K562 (cell line): ENCODE measurements around the gene VPS13D. TPM values are rescaled to one million over a fixed set of nuclear protein-coding genes. Genes with fewer than 3 reads are reported as not detected.

Experiments used
- CBX2 ChIP-seq: fragments of 200-600 bp; sonication (generic); IDR thresholded peaks from one replicate; pipeline ENCODE4 v1.6.1; 2012; ENCODE audit warnings: mild to moderate bottlenecking, low read length, inconsistent platforms; ENCODE audit not compliant: insufficient read depth, poor library complexity, severe bottlenecking
- CHD2 ChIP-seq: IDR thresholded peaks from 2 replicates; pipeline ENCODE4 v1.6.1; 2011; ENCODE audit warnings: low read depth, low read length
- EGR1 ChIP-seq: fragments of 450-650 bp; conservative IDR thresholded peaks from 2 replicates; pipeline ENCODE4 v1.6.1; 2017; ENCODE audit warnings: mild to moderate bottlenecking
- ETS1 ChIP-seq: conservative IDR thresholded peaks from 2 replicates; pipeline ENCODE4 v1.6.1; 2011; ENCODE audit warnings: low read depth, mild to moderate bottlenecking, low read length; ENCODE audit not compliant: control insufficient read depth
- FOXM1 ChIP-seq, 2 experiments: fragments of 450-650 bp in 1 of 2; sonication (generic) in 1 of 2; formaldehyde crosslinking in 1 of 2; IDR thresholded peaks; 2 replicates each; pipeline versions ENCODE4 v1.6.1 to v1.9.0; 2017 to 2022; ENCODE audit warnings: low read depth in 2 of 2, mild to moderate bottlenecking in 2 of 2, missing genetic modification reagents in 1 of 2, moderate library complexity in 1 of 2
- GATAD2A ChIP-seq: fragments of 450-650 bp; IDR thresholded peaks from 2 replicates; pipeline ENCODE4 v1.6.1; 2017
- HBP1 ChIP-seq: fragments of 450-650 bp; formaldehyde crosslinking; IDR thresholded peaks from 2 replicates; pipeline ENCODE4 v1.4.0; 2022; ENCODE audit warnings: missing genetic modification characterization
- HINFP ChIP-seq: fragments of 450-650 bp; conservative IDR thresholded peaks from 2 replicates; pipeline ENCODE4 v1.6.1; 2016; ENCODE audit warnings: missing genetic modification characterization, low read depth, mild to moderate bottlenecking, control low read depth, missing compliant biosample characterization
- MTA2 ChIP-seq: fragments of 450-650 bp; IDR thresholded peaks from 2 replicates; pipeline ENCODE4 v1.6.1; 2016; ENCODE audit warnings: low read depth
- NCOA1 ChIP-seq: fragments of 450-650 bp; IDR thresholded peaks from 2 replicates; pipeline ENCODE4 v1.6.1; 2016; ENCODE audit warnings: low read depth
- RNF2 ChIP-seq: sonication (generic); IDR thresholded peaks from 2 replicates; pipeline ENCODE4 v1.6.1; 2016
- TBP ChIP-seq: optimal IDR thresholded peaks from 2 replicates; pipeline ENCODE3; 2011; ENCODE audit warnings: low read depth, low read length, improper control_type of control experiment
- ZNF121 ChIP-seq: sonication (generic); formaldehyde crosslinking; conservative IDR thresholded peaks from 2 replicates; pipeline ENCODE4 v1.8.0; 2022; ENCODE audit warnings: missing genetic modification reagents
- ZNF174 ChIP-seq: fragments of 250-450 bp; sonication (Bioruptor Pico); IDR thresholded peaks from 2 replicates; pipeline ENCODE4 v1.4.0; 2020; ENCODE audit warnings: mild to moderate bottlenecking
- ZNF23 ChIP-seq: fragments of 250-450 bp; sonication (Bioruptor Pico); IDR thresholded peaks from 2 replicates; pipeline ENCODE4 v1.4.0; 2020; ENCODE audit warnings: mild to moderate bottlenecking
- ZNF232 ChIP-seq: sonication (generic); formaldehyde crosslinking; IDR thresholded peaks from 2 replicates; pipeline ENCODE4 v1.8.0; 2022; ENCODE audit warnings: mild to moderate bottlenecking, missing genetic modification reagents
- ZNF57 ChIP-seq: fragments of 450-650 bp; formaldehyde crosslinking; IDR thresholded peaks from 2 replicates; pipeline ENCODE4 v1.4.0; 2020; ENCODE audit warnings: mild to moderate bottlenecking, moderate library complexity
- polyA plus RNA-seq, 8 experiments: library from polyadenylated mRNA; depleted of rRNA in 4 of 8; stranded (reverse) in 5 of 8; unstranded in 3 of 8; fragments of >200 nt; fragmentation: Nextera tagmentation in 2 of 8; fragmentation: Illumina TruSeq in 1 of 8; extraction: Ambion mirVana in 2 of 8; extraction: Trizol in 1 of 8; gene quantifications; 2 replicates each; pipeline versions ENCODE4 v1.2.1 to v1.2.3, GENCODE V29; 2011 to 2014; ENCODE audit warnings: inconsistent platforms in 1 of 8, missing spikeins in 1 of 8
- total RNA-seq, 7 experiments: library from RNA; depleted of rRNA in 6 of 7; stranded (reverse); fragments of >200 nt in 6 of 7; fragmentation: Illumina TruSeq in 2 of 7; extraction: Trizol in 2 of 7; gene quantifications; 2 replicates each; pipeline versions ENCODE4 v1.2.1 to v1.2.3, GENCODE V29; 2011 to 2021; ENCODE audit warnings: low replicate concordance in 1 of 7
- TF ChIP-seq, protein P1 (sequence below): fragments of 250-450 bp; sonication (Bioruptor Pico); IDR thresholded peaks from 2 replicates; pipeline ENCODE4 v1.5.0; 2021; ENCODE audit warnings: mild to moderate bottlenecking, borderline replicate concordance
- TF ChIP-seq, protein P2 (sequence below): fragments of 450-650 bp; IDR thresholded peaks from 2 replicates; pipeline ENCODE4 v1.6.1; 2016; ENCODE audit warnings: low read depth, mild to moderate bottlenecking, moderate library complexity
- TF ChIP-seq, protein P3 (sequence below): fragments of 250-450 bp; sonication (Bioruptor Pico); IDR thresholded peaks from 2 replicates; pipeline ENCODE4 v1.4.0; 2020; ENCODE audit warnings: mild to moderate bottlenecking, moderate library complexity

VPS13D gene
- total and polyA plus RNA-seq, 9 of the 15 experiments (the other 6 are each of a cell fraction or from before 2014, with no cell fraction given) = 6.1 to 51.5 (median 38.5) TPM

DNA sequence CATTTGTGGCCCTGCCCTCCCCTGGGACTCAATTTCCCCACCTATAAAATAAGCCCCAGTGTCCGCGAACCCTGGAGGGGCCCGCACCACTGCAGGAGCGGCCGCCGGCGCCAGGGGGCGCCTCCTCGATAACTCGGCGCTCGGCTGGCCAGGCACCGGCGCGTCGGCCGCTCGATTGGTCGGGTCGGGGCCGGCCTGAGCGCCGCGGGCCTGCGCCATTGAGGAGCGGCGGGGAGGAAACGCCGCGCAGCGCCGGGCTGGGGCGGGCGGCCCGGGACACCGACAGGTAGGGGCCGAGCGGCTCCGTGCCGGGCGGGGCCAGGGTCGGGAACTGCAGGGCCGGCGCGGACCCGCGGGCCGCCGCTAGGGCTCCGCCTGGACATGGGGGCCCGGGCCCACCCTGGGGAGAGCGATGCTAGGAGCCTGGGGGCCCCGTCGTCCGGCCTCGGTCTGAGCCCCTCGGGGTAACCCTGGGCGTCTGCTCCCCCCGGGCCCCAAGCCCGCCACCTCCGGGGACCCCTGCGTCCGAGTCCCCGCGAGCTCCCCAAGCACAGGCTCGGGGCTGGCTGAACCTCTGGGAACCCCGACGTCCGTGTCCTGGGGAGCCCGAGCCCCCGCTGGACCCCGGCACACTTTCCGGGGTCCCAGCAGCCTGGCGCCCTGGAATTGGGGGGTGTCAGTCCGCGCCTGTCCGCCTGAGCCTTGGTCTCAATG, at the start of gene VPS13D (continued):
- TF ChIP-seq ZNF232 (CRISPR knock-in tag) (no peak), NCOA1 (no peak), FOXM1 (IDR thresholded peaks at IDR 0.05; ENCODE audit: low read depth) (no peak), FOXM1 (CRISPR knock-in tag; IDR thresholded peaks at IDR 0.05; ENCODE audit: low read depth) (no peak), GATAD2A (peak; percentile 47; the same call in 1 of the 2 replicates), ZNF23 (CRISPR knock-in tag) (no peak), TBP (peak; percentile 46), CHD2 (no peak), ZNF57 (CRISPR knock-in tag) (no peak), RNF2 (no peak), CBX2 (no peak), HBP1 (CRISPR knock-in tag) (no peak), MTA2 (no peak), ETS1 (peak; percentile 97), ZNF121 (CRISPR knock-in tag) (no peak), ZNF174 (CRISPR knock-in tag) (no peak), EGR1 (no peak), HINFP (tag) (no peak)
- TF ChIP-seq, protein P1, sequence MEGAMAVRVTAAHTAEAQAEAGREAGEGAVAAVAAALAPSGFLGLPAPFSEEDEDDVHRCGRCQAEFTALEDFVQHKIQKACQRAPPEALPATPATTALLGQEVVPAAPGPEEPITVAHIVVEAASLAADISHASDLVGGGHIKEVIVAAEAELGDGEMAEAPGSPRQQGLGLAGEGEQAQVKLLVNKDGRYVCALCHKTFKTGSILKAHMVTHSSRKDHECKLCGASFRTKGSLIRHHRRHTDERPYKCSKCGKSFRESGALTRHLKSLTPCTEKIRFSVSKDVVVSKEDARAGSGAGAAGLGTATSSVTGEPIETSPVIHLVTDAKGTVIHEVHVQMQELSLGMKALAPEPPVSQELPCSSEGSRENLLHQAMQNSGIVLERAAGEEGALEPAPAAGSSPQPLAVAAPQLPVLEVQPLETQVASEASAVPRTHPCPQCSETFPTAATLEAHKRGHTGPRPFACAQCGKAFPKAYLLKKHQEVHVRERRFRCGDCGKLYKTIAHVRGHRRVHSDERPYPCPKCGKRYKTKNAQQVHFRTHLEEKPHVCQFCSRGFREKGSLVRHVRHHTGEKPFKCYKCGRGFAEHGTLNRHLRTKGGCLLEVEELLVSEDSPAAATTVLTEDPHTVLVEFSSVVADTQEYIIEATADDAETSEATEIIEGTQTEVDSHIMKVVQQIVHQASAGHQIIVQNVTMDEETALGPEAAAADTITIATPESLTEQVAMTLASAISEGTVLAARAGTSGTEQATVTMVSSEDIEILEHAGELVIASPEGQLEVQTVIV = no peak
- TF ChIP-seq, protein P2, sequence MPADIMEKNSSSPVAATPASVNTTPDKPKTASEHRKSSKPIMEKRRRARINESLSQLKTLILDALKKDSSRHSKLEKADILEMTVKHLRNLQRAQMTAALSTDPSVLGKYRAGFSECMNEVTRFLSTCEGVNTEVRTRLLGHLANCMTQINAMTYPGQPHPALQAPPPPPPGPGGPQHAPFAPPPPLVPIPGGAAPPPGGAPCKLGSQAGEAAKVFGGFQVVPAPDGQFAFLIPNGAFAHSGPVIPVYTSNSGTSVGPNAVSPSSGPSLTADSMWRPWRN = no peak
- TF ChIP-seq, protein P3, sequence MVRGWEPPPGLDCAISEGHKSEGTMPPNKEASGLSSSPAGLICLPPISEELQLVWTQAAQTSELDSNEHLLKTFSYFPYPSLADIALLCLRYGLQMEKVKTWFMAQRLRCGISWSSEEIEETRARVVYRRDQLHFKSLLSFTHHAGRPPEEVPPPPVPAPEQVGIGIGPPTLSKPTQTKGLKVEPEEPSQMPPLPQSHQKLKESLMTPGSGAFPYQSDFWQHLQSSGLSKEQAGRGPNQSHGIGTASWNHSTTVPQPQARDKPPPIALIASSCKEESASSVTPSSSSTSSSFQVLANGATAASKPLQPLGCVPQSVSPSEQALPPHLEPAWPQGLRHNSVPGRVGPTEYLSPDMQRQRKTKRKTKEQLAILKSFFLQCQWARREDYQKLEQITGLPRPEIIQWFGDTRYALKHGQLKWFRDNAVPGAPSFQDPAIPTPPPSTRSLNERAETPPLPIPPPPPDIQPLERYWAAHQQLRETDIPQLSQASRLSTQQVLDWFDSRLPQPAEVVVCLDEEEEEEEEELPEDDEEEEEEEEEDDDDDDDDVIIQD (CRISPR knock-in tag) = no peak
